Measurements from ENCODE around the gene RAD51B.

RAD51B gene

GRCh38 chr14:68628605-68629310 lies 809.2 kb downstream of the RAD51B start:
- CTCF ChIA-PET = interaction anchor here (0.6 kb wide), 1 partner anchor 7 kb away, joined by 4 read pairs; no protein-coding TSS in a partner anchor
- POLR2A ChIA-PET (ENCODE audit: low non-redundant PET) = no interaction called here

GRCh38 chr14:68630081-68630571 lies 810.5 kb downstream of the RAD51B start:
- DNase-seq (ENCODE audit: low spot score) = no peak
- no peak overlapping the region for H3K27ac ChIP-seq
- CTCF ChIA-PET = interaction anchor here (1.1 kb wide), 1 partner anchor 381 kb away, joined by 4 read pairs; no protein-coding TSS in a partner anchor
- TF ChIP-seq CTCF (conservative IDR thresholded peaks at IDR 0.05; ENCODE audit: low read depth) = no peak
- POLR2A ChIA-PET (ENCODE audit: low non-redundant PET) = no interaction called here

More at GRCh38 chr14:68628605-68629310, 809.2 kb downstream of the RAD51B start:
- H3K27ac ChIP-seq = no peak overlapping the region
- TF ChIP-seq CTCF (conservative IDR thresholded peaks at IDR 0.05; ENCODE audit: low read depth) = no peak
- no peak for DNase-seq (ENCODE audit: low spot score)

GRCh38 chr14:68630611-68631393 lies 811.2 kb downstream of the RAD51B start:
- no peak for TF ChIP-seq CTCF (conservative IDR thresholded peaks at IDR 0.05; ENCODE audit: low read depth)
- no peak overlapping the region for H3K27ac ChIP-seq
- ChIA-PET CTCF (interaction anchor here (1.1 kb wide), 1 partner anchor 382 kb away, joined by 4 read pairs; no protein-coding TSS in a partner anchor), POLR2A (ENCODE audit: low non-redundant PET) (no interaction called here)
- DNase-seq (ENCODE audit: low spot score) = no peak

GRCh38 chr14:68631394-68632053 lies 811.9 kb downstream of the RAD51B start:
- ChIA-PET POLR2A (ENCODE audit: low non-redundant PET) (no interaction called here), CTCF (no interaction called here)
- no peak for DNase-seq (ENCODE audit: low spot score)
- H3K27ac ChIP-seq = no peak overlapping the region
- no peak for TF ChIP-seq CTCF (conservative IDR thresholded peaks at IDR 0.05; ENCODE audit: low read depth)

- POLR2A ChIA-PET (ENCODE audit: low non-redundant PET) = no interaction called here
- H3K27ac ChIP-seq = no peak overlapping the region
- CTCF ChIA-PET = interaction anchor here (0.6 kb wide), 1 partner anchor 162 kb away, joined by 3 read pairs; no protein-coding TSS in a partner anchor
- no peak for TF ChIP-seq CTCF (conservative IDR thresholded peaks at IDR 0.05; ENCODE audit: low read depth)
- no peak for DNase-seq (ENCODE audit: low spot score)
These were observed 812.7 kb downstream of the RAD51B start for GRCh38 chr14:68632054-68632895.

Measured in RWPE1 (cell line).